Panc1 (cell line): Measurements from ENCODE around the gene ARRB2. TPM values are rescaled to one million over a fixed set of nuclear protein-coding genes. Genes with fewer than 3 reads are reported as not detected.
A peak's percentile ranks its signal among the peaks of the same experiment; 100 is the strongest.
"Not testable (repeated sequence)": the region's sequence is repeated elsewhere in the genome, so short reads cannot be mapped to it uniquely, and the experiment has no call there.

ENCODE experiments used
- ATAC-seq: fragments of 200-7000 bp; cut with Tn5 transposase; 2 replicates; pipeline ENCODE4 v1.9.1; 2020; ENCODE audit warnings: mild to moderate bottlenecking, moderate library complexity
- BruUV-seq: library from RNA; stranded (reverse); fragments of 400-500 nt; replicated peaks from 2 replicates; lab custom pipeline; 2021; lab: Mats Ljungman, UMichigan
- CTCF ChIA-PET: fragments of 300-600 bp; sonication (Branson Sonifier 250); formaldehyde crosslinking; loops from one replicate; lab custom pipeline; 2022; ENCODE audit warnings: antibody characterized with exemption; lab: Charles Lee
- POLR2A ChIA-PET: fragments of 300-600 bp; sonication (Branson Sonifier 250); formaldehyde crosslinking; loops from one replicate; lab custom pipeline; 2022; ENCODE audit warnings: antibody characterized with exemption; lab: Charles Lee
- DNase-seq: peaks from one replicate; pipeline ENCODE4 v3.0.0-alpha.2; 2010; ENCODE audit warnings: low read depth, low spot score
- H3K27ac ChIP-seq: 2 replicates; pipeline ENCODE4 v1.5.1; 2011; ENCODE audit warnings: mild to moderate bottlenecking, low read length, inconsistent platforms
- H3K27me3 ChIP-seq: fragments of 200-500 bp; sonication (Bioruptor generic); 2 replicates; pipeline ENCODE4 v1.6.0; 2014; ENCODE audit warnings: low read length, inconsistent platforms; ENCODE audit not compliant: control insufficient read depth, insufficient read depth
- H3K36me3 ChIP-seq: fragments of 200-500 bp; sonication (Bioruptor generic); 2 replicates; pipeline ENCODE4 v1.5.1; 2014; ENCODE audit warnings: inconsistent platforms, mild to moderate bottlenecking, low read length, moderate library complexity; ENCODE audit not compliant: control insufficient read depth, insufficient read depth
- H3K4me1 ChIP-seq: 2 replicates; pipeline ENCODE4 v1.5.1; 2011; ENCODE audit warnings: inconsistent platforms, mild to moderate bottlenecking, low read length, moderate library complexity; ENCODE audit not compliant: control insufficient read depth, insufficient read depth
- H3K4me3 ChIP-seq, 2 experiments: 2 replicates each; pipeline ENCODE4 v1.5.1; 2011 to 2012; ENCODE audit warnings: low read depth in 2 of 2, low read length in 2 of 2, mild to moderate bottlenecking in 2 of 2, inconsistent platforms in 1 of 2, moderate library complexity in 1 of 2
- H3K9me3 ChIP-seq: fragments of 200-500 bp; sonication (Bioruptor generic); 2 replicates; pipeline ENCODE4 v1.5.1; 2014; ENCODE audit warnings: low read depth, mild to moderate bottlenecking, inconsistent platforms, low read length, moderate library complexity; ENCODE audit not compliant: control insufficient read depth, insufficient read depth
- POLR2AphosphoS5 ChIP-seq: IDR thresholded peaks from 2 replicates; pipeline ENCODE4 v1.6.1; 2012; ENCODE audit warnings: mild to moderate bottlenecking, low read depth, low read length, moderate library complexity
- REST ChIP-seq, 2 experiments: IDR thresholded peaks; 2 replicates each; pipeline ENCODE4 v1.6.1; 2011 to 2012; ENCODE audit warnings: low read depth in 2 of 2, control low read depth in 1 of 2, low read length in 1 of 2, mild to moderate bottlenecking in 1 of 2, moderate library complexity in 1 of 2; ENCODE audit not compliant: insufficient read depth in 1 of 2
- SIN3A ChIP-seq: IDR thresholded peaks from 2 replicates; pipeline ENCODE4 v1.6.1; 2012; ENCODE audit warnings: low read depth, mild to moderate bottlenecking, low read length, moderate library complexity, borderline replicate concordance; ENCODE audit not compliant: insufficient read depth
- TCF7L2 ChIP-seq: IDR thresholded peaks from 2 replicates; pipeline ENCODE4 v1.6.1; 2011; ENCODE audit warnings: mild to moderate bottlenecking, low read depth, low read length, inconsistent platforms
- in situ Hi-C: cut with HindIII; loops from 2 replicates; pipeline ENCODE4 v1.10.0; 2016; ENCODE audit warnings: low sequenced_read_pairs, low pct_unique_long_range_greater_than_20kb
- intact Hi-C: fragments of 100-400 bp; cut with micrococcal nuclease; formaldehyde crosslinking; loops from one replicate; pipeline ENCODE4 v1.10.0; 2022; ENCODE audit not compliant: unreplicated experiment
- total RNA-seq: library from RNA; stranded (reverse); gene quantifications from one replicate; pipeline ENCODE4 v1.2.1, GENCODE V29; 2021; ENCODE audit not compliant: unreplicated experiment
- TF ChIP-seq, protein P1 (sequence below): fragments of 450-650 bp; IDR thresholded peaks from 2 replicates; pipeline ENCODE4 v1.5.1; 2017; ENCODE audit warnings: mild to moderate bottlenecking

ARRB2 gene
- total RNA-seq, 1 experiment from 2014 or later, result 39.2 TPM

DNA sequence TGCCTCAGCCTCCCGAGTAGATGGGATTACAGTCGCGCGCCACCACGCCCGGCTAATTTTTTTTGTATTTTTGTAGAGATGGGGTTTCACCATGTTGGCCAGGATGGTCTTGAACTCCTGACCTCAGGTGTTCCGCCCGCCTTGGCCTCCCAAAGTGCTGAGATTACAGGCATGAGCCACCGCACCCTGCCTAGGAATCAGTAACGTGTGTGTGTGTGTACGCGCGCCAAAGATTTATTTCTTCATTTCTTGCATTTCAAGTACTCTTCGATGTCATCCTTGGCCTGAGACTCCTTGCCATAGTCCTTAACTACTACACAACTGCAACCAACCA lies 5.9 kb upstream of the ARRB2 start:
- 0 out of 2 replicates have a peak, but pooled peaks have one; percentile 8 for TF ChIP-seq TCF7L2
- in situ Hi-C loops, H3K4me1 ChIP-seq, DNase-seq, H3K9me3 ChIP-seq, intact Hi-C loops, H3K27me3 ChIP-seq, CTCF ChIA-PET, POLR2A ChIA-PET, H3K36me3 ChIP-seq, ATAC-seq: not testable (repeated sequence)
- Histone ChIP-seq H3K27ac (peak overlapping the region; percentile 85), H3K4me3 (peak overlapping the region; percentile 93 to 95)
- TSS peak; percentile 93 for BruUV-seq

DNA sequence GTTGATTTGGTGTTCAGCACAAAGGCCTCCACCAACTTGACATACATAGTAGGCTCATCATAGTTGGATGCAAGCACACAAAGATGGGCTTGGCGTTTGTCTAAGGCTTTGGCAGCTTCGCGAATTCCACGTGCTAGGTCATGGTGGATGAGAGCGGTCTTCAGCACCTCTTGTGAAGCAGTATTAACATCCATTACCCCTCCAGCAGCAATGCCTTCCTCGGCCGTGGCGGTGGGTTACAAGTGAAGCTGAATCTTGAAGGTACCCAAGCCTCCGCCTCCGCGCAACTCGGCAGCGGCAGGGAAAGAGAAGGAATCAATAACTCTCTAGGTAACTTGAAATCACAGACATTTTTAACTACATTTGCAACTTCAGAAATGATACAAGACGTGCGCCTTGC lies 5.4 kb upstream of the ARRB2 start:
- no peak for ATAC-seq
- intact Hi-C loops (no loop called here), in situ Hi-C loops (no loop called here)
- peak overlapping the region; percentile 85 for H3K27ac ChIP-seq
- no peak for DNase-seq
- peaks cover 6% of the 10 kb centered on the region; the same call in 1 of the 2 replicates for H3K36me3 ChIP-seq
- H3K9me3 ChIP-seq, result no peaks in the 10 kb centered on the region
- H3K27me3 ChIP-seq, result no peaks in the 10 kb centered on the region
- peak overlapping the region; percentile 93 to 95 for H3K4me3 ChIP-seq
- ChIA-PET POLR2A (no interaction called here), CTCF (no interaction called here)
- TF ChIP-seq POLR2AphosphoS5, result no peak
- TF ChIP-seq TCF7L2, result no peak
- no peak for TF ChIP-seq SIN3A
- TF ChIP-seq, protein P1, sequence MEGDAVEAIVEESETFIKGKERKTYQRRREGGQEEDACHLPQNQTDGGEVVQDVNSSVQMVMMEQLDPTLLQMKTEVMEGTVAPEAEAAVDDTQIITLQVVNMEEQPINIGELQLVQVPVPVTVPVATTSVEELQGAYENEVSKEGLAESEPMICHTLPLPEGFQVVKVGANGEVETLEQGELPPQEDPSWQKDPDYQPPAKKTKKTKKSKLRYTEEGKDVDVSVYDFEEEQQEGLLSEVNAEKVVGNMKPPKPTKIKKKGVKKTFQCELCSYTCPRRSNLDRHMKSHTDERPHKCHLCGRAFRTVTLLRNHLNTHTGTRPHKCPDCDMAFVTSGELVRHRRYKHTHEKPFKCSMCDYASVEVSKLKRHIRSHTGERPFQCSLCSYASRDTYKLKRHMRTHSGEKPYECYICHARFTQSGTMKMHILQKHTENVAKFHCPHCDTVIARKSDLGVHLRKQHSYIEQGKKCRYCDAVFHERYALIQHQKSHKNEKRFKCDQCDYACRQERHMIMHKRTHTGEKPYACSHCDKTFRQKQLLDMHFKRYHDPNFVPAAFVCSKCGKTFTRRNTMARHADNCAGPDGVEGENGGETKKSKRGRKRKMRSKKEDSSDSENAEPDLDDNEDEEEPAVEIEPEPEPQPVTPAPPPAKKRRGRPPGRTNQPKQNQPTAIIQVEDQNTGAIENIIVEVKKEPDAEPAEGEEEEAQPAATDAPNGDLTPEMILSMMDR, result no peak
- no peak for TF ChIP-seq REST (IDR thresholded peaks at IDR 0.05; ENCODE audit: insufficient read depth in 1 of 2, low read depth in 2 of 2, low read length in 1 of 2)
- BruUV-seq, result no TSS peak
- H3K4me1 ChIP-seq, result peaks cover 6% of the 10 kb centered on the region; the same call in 1 of the 2 replicates

GRCh38 chr17:4706121-4706520 lies 4.3 kb upstream of the ARRB2 start:
- no TSS peak for BruUV-seq
- in situ Hi-C loops (no loop called here), intact Hi-C loops (no loop called here)
- Histone ChIP-seq H3K9me3 (no peaks in the 10 kb centered on the region), H3K4me1 (peaks cover 6% of the 10 kb centered on the region; the same call in 1 of the 2 replicates), H3K36me3 (peaks cover 6% of the 10 kb centered on the region; the same call in 1 of the 2 replicates), H3K4me3 (no peak overlapping the region), H3K27me3 (no peaks in the 10 kb centered on the region), H3K27ac (no peak overlapping the region)
- TF ChIP-seq, protein P1, result no peak
- no peak for TF ChIP-seq REST (IDR thresholded peaks at IDR 0.05; ENCODE audit: insufficient read depth in 1 of 2, low read depth in 2 of 2, low read length in 1 of 2)
- TF ChIP-seq POLR2AphosphoS5, result no peak
- TF ChIP-seq TCF7L2, result no peak
- no peak for TF ChIP-seq SIN3A
- ChIA-PET CTCF (no interaction called here), POLR2A (no interaction called here)
- DNase-seq, result no peak
- ATAC-seq, result no peak
